EH (cell line): ENCODE measurements around the gene MLPH.

Experiments
- DNase-seq: peaks from one replicate; pipeline ENCODE4 v3.0.0-alpha.2; 2015; ENCODE audit warnings: low read depth

MLPH gene

GRCh38 chr2:237542001-237542704 is 55.1 kb downstream of the MLPH start:
- DNase-seq: no peak

GRCh38 chr2:237546040-237546875 is 59.2 kb downstream of the MLPH start:
- no peak for DNase-seq

GRCh38 chr2:237546876-237547395 is 59.9 kb downstream of the MLPH start:
- DNase-seq: no peak

- no peak for DNase-seq
These were observed 60.9 kb downstream of the MLPH start for GRCh38 chr2:237547841-237548416.

- DNase-seq: no peak
These were observed 62.2 kb downstream of the MLPH start for GRCh38 chr2:237549216-237549615.

- no peak for DNase-seq
These were observed 62.8 kb downstream of the MLPH start for GRCh38 chr2:237549643-237550415.

GRCh38 chr2:237551071-237551574 is 64.1 kb downstream of the MLPH start:
- no peak for DNase-seq

GRCh38 chr2:237552908-237553307 is 65.9 kb downstream of the MLPH start:
- no peak for DNase-seq

- DNase-seq: no peak
These were observed 66.9 kb downstream of the MLPH start for GRCh38 chr2:237553948-237554347.

- no peak for DNase-seq
These were observed 68.5 kb downstream of the MLPH start for GRCh38 chr2:237555560-237555959.

GRCh38 chr2:237556773-237557632 is 70.0 kb downstream of the MLPH start:
- peak; percentile 27 for DNase-seq

GRCh38 chr2:237557633-237558015 is 70.6 kb downstream of the MLPH start:
- peak; percentile 24 for DNase-seq

- peak; percentile 96 for DNase-seq
These were observed 72.0 kb downstream of the MLPH start for GRCh38 chr2:237558961-237559641.

GRCh38 chr2:237561221-237561620 is 74.2 kb downstream of the MLPH start:
- DNase-seq: no peak

- peak; percentile 53 for DNase-seq
These were observed 76.8 kb downstream of the MLPH start for GRCh38 chr2:237563816-237564215.

GRCh38 chr2:237564526-237565131 is 77.6 kb downstream of the MLPH start:
- DNase-seq: no peak

- DNase-seq: no peak
These were observed 78.9 kb downstream of the MLPH start for GRCh38 chr2:237565974-237566373.

- no peak for DNase-seq
These were observed 79.6 kb downstream of the MLPH start, which contains the start of gene PRLH for GRCh38 chr2:237566401-237567235. Gene PRLH (plus strand): TSS chr2:237566574. CDS start chr2:237566574, 0 bp downstream.
